ENCODE data around the gene POLRMT.

POLRMT gene

GRCh38 chr19:646779-647565, 13.6 kb upstream of the POLRMT start:
- Mint-ChIP-seq H3K9me3 (no peaks in the 10 kb centered on the region), H3K27me3 (no peaks in the 10 kb centered on the region), H3K36me3 (peaks cover 8% of the 10 kb centered on the region), H3K4me3 (no peak overlapping the region), H3K4me1 (peaks cover 9% of the 10 kb centered on the region), H3K27ac (peak overlapping the region; percentile 93)
- DNase-seq (ENCODE audit: low spot score in 2 of 2) (no peak), ATAC-seq (ENCODE audit: low read depth) (no peak)

DNA sequence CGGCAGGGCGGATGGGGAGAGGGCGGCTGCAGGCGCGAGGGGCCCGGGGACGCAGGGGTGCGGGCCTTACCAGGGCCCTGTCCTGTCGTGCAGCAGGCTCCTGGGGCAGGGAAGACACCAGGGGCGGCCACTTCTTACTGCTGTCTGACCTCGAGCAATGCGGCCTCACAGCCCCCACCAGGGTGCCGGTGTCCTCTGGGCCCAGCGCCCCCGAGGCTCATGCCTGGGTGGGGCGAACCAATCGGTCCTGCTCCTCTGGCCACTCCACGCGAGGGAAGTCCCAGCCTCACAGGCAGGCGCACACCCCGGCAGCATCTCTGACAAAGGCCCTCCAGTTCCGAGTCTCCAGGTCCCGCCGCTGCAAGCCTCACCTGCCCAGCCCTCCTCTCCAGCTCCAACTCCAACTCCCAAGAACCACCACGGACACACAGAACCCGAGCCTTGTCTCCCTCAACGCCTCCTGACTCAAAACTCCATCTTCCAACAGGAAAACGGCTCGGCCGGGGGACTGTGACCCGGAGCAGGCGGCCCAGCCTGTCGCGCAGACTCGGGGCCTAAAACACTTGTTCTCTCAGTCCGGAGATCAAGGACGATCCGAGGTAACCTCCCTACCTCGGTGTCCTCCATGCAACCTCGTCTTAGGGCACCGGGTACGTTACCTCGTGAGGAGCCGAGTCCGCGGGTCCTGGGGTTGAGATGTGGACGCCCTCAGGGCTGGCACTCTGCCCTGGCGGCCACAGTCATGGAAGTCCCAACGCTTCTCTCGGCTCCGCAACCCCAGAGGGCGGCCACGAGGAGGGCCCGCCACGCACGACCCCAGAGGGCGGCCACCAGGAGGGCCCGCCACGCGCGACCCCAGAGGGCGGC, 12.8 kb upstream of the POLRMT start:
- ATAC-seq (ENCODE audit: low read depth) (no peak), DNase-seq (ENCODE audit: low spot score in 2 of 2) (no peak)
- H3K27ac Mint-ChIP-seq: peak overlapping the region; percentile 62
- H3K36me3 Mint-ChIP-seq: peaks cover 8% of the 10 kb centered on the region
- H3K9me3 Mint-ChIP-seq: no peaks in the 10 kb centered on the region
- H3K4me3 Mint-ChIP-seq: no peak overlapping the region
- peaks cover 13% of the 10 kb centered on the region for H3K4me1 Mint-ChIP-seq
- H3K27me3 Mint-ChIP-seq: no peaks in the 10 kb centered on the region

GRCh38 chr19:644789-645188, 11.5 kb upstream of the POLRMT start:
- ATAC-seq (ENCODE audit: low read depth): no peak
- no peaks in the 10 kb centered on the region for H3K9me3 Mint-ChIP-seq
- peaks cover 15% of the 10 kb centered on the region for H3K4me1 Mint-ChIP-seq
- DNase-seq (ENCODE audit: low spot score in 2 of 2): no peak
- H3K27ac Mint-ChIP-seq: peak overlapping the region; percentile 72
- no peaks in the 10 kb centered on the region for H3K27me3 Mint-ChIP-seq
- H3K36me3 Mint-ChIP-seq: peaks cover 8% of the 10 kb centered on the region
- H3K4me3 Mint-ChIP-seq: no peak overlapping the region

GRCh38 chr19:644363-644762, 11.0 kb upstream of the POLRMT start:
- DNase-seq (ENCODE audit: low spot score in 2 of 2) (no peak), ATAC-seq (ENCODE audit: low read depth) (no peak)
- H3K9me3 Mint-ChIP-seq: no peaks in the 10 kb centered on the region
- no peak overlapping the region for H3K4me3 Mint-ChIP-seq
- no peaks in the 10 kb centered on the region for H3K27me3 Mint-ChIP-seq
- no peak overlapping the region for H3K27ac Mint-ChIP-seq
- H3K36me3 Mint-ChIP-seq: peaks cover 8% of the 10 kb centered on the region
- H3K4me1 Mint-ChIP-seq: peaks cover 17% of the 10 kb centered on the region

DNA sequence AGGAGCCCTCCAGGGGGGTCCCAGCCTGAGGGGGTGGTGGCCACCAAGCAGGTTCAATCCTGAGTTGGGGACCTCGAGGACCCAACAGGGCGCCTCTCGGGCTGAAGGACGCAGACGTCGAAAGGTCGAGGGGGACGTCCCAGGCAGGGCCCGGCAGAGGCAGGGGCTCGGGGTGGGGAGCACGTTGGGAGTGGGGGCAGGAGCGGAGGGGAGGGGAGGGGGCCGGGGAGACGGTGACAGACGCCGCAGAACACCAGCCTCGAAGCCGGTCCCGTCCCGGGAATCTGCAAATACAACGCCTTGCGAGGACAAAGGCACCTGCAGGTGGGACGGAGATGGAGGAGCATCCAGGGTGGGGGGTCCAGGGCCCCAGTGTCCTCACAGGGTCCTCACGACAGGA, 10.4 kb upstream of the POLRMT start:
- ATAC-seq (ENCODE audit: low read depth) (no peak), DNase-seq (ENCODE audit: low spot score in 2 of 2) (no peak)
- no peak overlapping the region for H3K27ac Mint-ChIP-seq
- no peak overlapping the region for H3K4me3 Mint-ChIP-seq
- H3K4me1 Mint-ChIP-seq: peaks cover 20% of the 10 kb centered on the region
- no peaks in the 10 kb centered on the region for H3K27me3 Mint-ChIP-seq
- H3K36me3 Mint-ChIP-seq: peaks cover 8% of the 10 kb centered on the region
- H3K9me3 Mint-ChIP-seq: no peaks in the 10 kb centered on the region

DNA sequence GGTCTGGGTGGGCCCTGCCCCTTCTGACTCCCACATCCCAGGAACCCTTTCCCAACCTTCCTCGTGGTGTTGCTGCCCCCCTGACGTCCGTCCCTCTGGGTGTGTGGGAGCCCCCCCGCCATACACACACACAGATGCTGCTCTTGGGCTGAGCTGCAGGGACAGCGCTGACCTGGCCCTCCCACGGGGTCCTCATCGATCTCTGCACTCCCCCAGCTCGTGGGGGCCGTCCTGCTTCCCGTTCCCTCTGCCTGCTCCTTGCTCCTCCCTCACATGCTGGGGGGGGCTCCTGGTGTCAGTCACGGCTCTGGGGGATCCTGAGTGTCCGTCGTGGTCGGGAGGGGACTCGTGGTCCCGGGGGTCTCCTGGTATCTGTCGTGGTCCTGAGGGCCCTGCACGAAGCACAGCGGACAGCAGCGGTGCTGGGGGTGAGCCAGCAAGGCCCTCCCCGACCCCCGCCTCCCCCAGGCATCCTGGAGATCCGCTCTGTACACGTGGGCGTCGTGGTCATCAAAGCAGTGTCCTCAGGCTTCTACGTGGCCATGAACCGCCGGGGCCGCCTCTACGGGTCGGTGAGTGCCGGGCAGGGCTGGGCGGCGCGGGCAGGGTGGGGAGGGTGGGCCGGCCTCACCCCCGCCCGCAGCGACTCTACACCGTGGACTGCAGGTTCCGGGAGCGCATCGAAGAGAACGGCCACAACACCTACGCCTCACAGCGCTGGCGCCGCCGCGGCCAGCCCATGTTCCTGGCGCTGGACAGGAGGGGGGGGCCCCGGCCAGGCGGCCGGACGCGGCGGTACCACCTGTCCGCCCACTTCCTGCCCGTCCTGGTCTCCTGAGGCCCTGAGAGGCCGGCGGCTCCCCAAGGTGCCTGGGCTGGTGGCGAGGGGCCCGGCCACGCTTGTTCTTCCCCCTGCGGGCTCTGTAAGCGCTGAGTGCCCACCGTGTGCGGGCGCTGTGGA, 9.7 kb upstream of the POLRMT start:
- no peak for ATAC-seq (ENCODE audit: low read depth)
- Mint-ChIP-seq H3K4me3 (no peak overlapping the region), H3K36me3 (peaks cover 6% of the 10 kb centered on the region), H3K9me3 (no peaks in the 10 kb centered on the region), H3K27ac (peak overlapping the region; percentile 20), H3K27me3 (no peaks in the 10 kb centered on the region), H3K4me1 (peaks cover 18% of the 10 kb centered on the region)
- no peak for DNase-seq (ENCODE audit: low spot score in 2 of 2)

DNA sequence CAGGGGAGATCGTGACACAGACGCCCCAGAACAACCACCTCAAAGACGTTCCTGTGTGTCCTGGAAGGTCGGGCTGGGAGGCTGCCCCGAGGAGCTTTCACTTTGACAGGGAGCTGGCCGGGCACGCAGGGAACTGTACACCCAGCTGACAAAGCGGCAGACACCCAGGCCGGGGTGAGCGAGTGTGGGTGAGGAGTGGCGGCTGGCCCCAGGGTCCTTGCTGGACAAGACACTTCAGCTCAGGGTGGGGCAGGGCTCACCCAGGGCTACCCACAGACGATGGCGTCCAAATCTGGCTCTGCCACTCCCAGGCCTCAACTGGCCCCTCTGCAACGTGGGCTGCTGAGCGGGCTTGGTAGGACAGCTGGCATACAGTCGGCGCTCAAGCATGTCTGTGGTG, 8.4 kb upstream of the POLRMT start:
- Mint-ChIP-seq H3K27me3 (no peaks in the 10 kb centered on the region), H3K27ac (peak overlapping the region; percentile 87), H3K9me3 (no peaks in the 10 kb centered on the region), H3K4me1 (peaks cover 24% of the 10 kb centered on the region), H3K36me3 (peaks cover 3% of the 10 kb centered on the region), H3K4me3 (peak overlapping the region; percentile 60)
- no peak for DNase-seq (ENCODE audit: low spot score in 2 of 2)
- ATAC-seq (ENCODE audit: low read depth): no peak

- Mint-ChIP-seq H3K36me3 (no peaks in the 10 kb centered on the region), H3K4me3 (no peak overlapping the region), H3K4me1 (peaks cover 22% of the 10 kb centered on the region), H3K9me3 (no peaks in the 10 kb centered on the region), H3K27me3 (no peaks in the 10 kb centered on the region), H3K27ac (peak overlapping the region; percentile 31)
- DNase-seq (ENCODE audit: low spot score in 2 of 2) (no peak), ATAC-seq (ENCODE audit: low read depth) (no peak)
Measured at GRCh38 chr19:640606-641189, 7.4 kb upstream of the POLRMT start.

- ATAC-seq (ENCODE audit: low read depth) (no peak), DNase-seq (ENCODE audit: low spot score in 2 of 2) (no peak)
- no peaks in the 10 kb centered on the region for H3K36me3 Mint-ChIP-seq
- H3K9me3 Mint-ChIP-seq: no peaks in the 10 kb centered on the region
- peak overlapping the region; percentile 49 for H3K4me3 Mint-ChIP-seq
- H3K27me3 Mint-ChIP-seq: no peaks in the 10 kb centered on the region
- peaks cover 22% of the 10 kb centered on the region for H3K4me1 Mint-ChIP-seq
- H3K27ac Mint-ChIP-seq: peak overlapping the region; percentile 31
Measured at GRCh38 chr19:640161-640558, 6.8 kb upstream of the POLRMT start.

DNA sequence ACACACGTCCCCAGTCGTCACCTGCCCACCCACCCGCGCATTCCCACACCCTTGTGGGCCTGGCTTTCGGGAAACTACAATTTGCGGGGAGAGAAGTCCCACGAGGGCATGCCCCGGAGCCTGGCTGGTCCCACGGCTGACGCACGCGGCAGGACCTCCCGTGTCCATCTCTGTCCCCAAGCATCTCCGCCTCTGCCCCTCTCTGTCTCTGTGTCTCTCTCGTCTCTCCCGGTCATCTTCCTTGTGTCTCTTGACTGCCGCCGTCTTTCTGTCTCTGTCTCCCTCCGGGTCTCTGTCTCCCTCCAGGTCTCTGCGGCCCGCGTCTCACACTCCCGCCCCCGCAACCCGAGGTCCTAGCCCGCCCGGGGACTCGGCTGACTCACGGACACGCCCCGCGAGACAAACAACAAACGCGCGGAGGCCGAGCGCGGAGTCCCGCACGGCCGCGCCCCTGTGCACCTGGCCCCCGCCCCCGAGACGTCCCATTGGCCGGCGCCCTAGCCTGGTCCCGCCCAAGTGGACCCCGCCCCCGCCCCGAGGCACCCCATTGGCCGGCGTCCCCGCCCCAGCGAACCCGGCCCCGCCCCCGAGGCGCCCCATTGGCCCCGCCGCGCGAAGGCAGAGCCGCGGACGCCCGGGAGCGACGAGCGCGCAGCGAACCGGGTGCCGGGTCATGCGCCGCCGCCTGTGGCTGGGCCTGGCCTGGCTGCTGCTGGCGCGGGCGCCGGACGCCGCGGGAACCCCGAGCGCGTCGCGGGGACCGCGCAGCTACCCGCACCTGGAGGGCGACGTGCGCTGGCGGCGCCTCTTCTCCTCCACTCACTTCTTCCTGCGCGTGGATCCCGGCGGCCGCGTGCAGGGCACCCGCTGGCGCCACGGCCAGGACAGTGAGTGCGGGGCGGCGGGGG, 6.2 kb upstream of the POLRMT start, which contains the start of gene FGF22:
Gene FGF22, plus strand, starts transcription at position 627 of the 908 bp plus-strand sequence. Its CDS starts 47 bp downstream, at position 674.
- ATAC-seq (ENCODE audit: low read depth): peak; percentile 81
- Mint-ChIP-seq H3K27ac (peak within 1 kb of the TSS; percentile 93), H3K27me3 (no peaks in the 10 kb centered on the region), H3K36me3 (no peaks in the 10 kb centered on the region), H3K4me3 (peak within 1 kb of the TSS; percentile 89), H3K4me1 (peaks cover 22% of the 10 kb centered on the region), H3K9me3 (no peaks in the 10 kb centered on the region)
- DNase-seq (ENCODE audit: low spot score in 2 of 2): peak; percentile 83 to 89

DNA sequence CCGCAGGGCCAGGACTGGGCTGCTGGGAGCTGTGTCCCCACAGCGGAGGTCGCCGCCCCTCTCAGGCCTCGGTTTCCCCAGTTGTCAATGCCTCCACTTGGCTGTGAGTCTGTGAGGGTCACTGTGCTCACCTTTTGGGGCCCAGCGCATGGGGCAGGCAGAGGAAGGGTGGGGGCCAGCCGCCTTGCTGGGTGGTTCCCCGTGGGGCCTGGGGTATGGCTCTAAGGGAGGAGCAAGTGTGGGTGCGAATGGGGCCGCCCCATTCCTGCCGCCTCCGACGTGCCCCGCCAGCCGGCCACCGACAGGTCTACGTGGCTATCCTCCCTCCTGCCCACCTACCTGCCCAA, 5.5 kb upstream of the POLRMT start:
- Mint-ChIP-seq H3K4me1 (peaks cover 22% of the 10 kb centered on the region), H3K4me3 (peak overlapping the region; percentile 89), H3K36me3 (no peaks in the 10 kb centered on the region), H3K9me3 (no peaks in the 10 kb centered on the region), H3K27me3 (no peaks in the 10 kb centered on the region), H3K27ac (peak overlapping the region; percentile 93)
- no peak for ATAC-seq (ENCODE audit: low read depth)
- DNase-seq (ENCODE audit: low spot score in 2 of 2): no peak

- Mint-ChIP-seq H3K4me3 (no peak overlapping the region), H3K9me3 (no peaks in the 10 kb centered on the region), H3K36me3 (peaks cover 5% of the 10 kb centered on the region), H3K27ac (no peak overlapping the region), H3K27me3 (no peaks in the 10 kb centered on the region), H3K4me1 (peaks cover 22% of the 10 kb centered on the region)
- DNase-seq (ENCODE audit: low spot score in 2 of 2): no peak
- no peak for ATAC-seq (ENCODE audit: low read depth)
Measured at GRCh38 chr19:634975-635652, 1.8 kb upstream of the POLRMT start.
